Stomach (tissue), 4 donors: ENCODE measurements around the gene CFTR.

Experiments used
- CTCF ChIP-seq, 7 experiments: fragments of 450-650 bp in 4 of 7; fragments of 200-600 bp in 3 of 7; sonication (generic) in 3 of 7; IDR thresholded peaks; one replicate each; pipeline ENCODE4 v1.5.1; 2016 to 2019; ENCODE audit warnings: antibody characterized with exemption in 7 of 7, control low read depth in 2 of 7, mild to moderate bottlenecking in 1 of 7
- POLR2A ChIP-seq, 4 donors: fragments of 450-650 bp; IDR thresholded peaks; one replicate each; pipeline ENCODE4 v1.6.1; 2016; ENCODE audit warnings: antibody characterized with exemption in 4 of 4, control low read depth in 2 of 4, mild to moderate bottlenecking in 1 of 4, moderate library complexity in 1 of 4

- TF ChIP-seq CTCF (IDR thresholded peaks at IDR 0.05): no peak
- no peak for TF ChIP-seq POLR2A (IDR thresholded peaks at IDR 0.05)
Measured at GRCh38 chr7:117459735-117460134, 20.1 kb upstream of the CFTR start.
